ENCODE results near the gene LY6G6F. TPM values are rescaled to one million over a fixed set of nuclear protein-coding genes. Genes with fewer than 3 reads are reported as not detected.

The LY6G6F gene
- total RNA-seq, 4 donors from 2014 or later: not detected

- H3K36me3 ChIP-seq: no peaks in the 10 kb centered on the region
- peaks cover 11 to 40% (median 32%) of the 10 kb centered on the region in 4 donors for H3K4me1 ChIP-seq
- DNase-seq: no peak
- TF ChIP-seq POLR2AphosphoS5 (IDR thresholded peaks at IDR 0.05) (no peak), EP300 (IDR thresholded peaks at IDR 0.05; ENCODE audit: low read depth) (no peak), POLR2A (IDR thresholded peaks at IDR 0.05) (no peak)
- TF ChIP-seq, protein P1, sequence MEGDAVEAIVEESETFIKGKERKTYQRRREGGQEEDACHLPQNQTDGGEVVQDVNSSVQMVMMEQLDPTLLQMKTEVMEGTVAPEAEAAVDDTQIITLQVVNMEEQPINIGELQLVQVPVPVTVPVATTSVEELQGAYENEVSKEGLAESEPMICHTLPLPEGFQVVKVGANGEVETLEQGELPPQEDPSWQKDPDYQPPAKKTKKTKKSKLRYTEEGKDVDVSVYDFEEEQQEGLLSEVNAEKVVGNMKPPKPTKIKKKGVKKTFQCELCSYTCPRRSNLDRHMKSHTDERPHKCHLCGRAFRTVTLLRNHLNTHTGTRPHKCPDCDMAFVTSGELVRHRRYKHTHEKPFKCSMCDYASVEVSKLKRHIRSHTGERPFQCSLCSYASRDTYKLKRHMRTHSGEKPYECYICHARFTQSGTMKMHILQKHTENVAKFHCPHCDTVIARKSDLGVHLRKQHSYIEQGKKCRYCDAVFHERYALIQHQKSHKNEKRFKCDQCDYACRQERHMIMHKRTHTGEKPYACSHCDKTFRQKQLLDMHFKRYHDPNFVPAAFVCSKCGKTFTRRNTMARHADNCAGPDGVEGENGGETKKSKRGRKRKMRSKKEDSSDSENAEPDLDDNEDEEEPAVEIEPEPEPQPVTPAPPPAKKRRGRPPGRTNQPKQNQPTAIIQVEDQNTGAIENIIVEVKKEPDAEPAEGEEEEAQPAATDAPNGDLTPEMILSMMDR (IDR thresholded peaks at IDR 0.05): no peak
- no peak overlapping the region for H3K27ac ChIP-seq
- intact Hi-C loops (cut with DNase I; ENCODE audit: low total_unique reads): no loop called here
- H3K4me3 ChIP-seq: no peak overlapping the region
- H3K27me3 ChIP-seq: no peaks in the 10 kb centered on the region
- in situ Hi-C loops (cut with MboI; ENCODE audit: low pct_ligation_motif_present in 1 of 4, low pct_unique_long_range_greater_than_20kb in 1 of 4, low sequenced_read_pairs in 3 of 4): no loop called here
- no peaks in the 10 kb centered on the region for H3K9me3 ChIP-seq
- WGBS, 2 donors (ENCODE audit: low coverage in 1 of 2): 81 to 93% methylated on average over 2 of the region's 2 CpGs
These were observed 35.1 kb downstream of the LY6G6F start for GRCh38 chr6:31741815-31742214.

DNA sequence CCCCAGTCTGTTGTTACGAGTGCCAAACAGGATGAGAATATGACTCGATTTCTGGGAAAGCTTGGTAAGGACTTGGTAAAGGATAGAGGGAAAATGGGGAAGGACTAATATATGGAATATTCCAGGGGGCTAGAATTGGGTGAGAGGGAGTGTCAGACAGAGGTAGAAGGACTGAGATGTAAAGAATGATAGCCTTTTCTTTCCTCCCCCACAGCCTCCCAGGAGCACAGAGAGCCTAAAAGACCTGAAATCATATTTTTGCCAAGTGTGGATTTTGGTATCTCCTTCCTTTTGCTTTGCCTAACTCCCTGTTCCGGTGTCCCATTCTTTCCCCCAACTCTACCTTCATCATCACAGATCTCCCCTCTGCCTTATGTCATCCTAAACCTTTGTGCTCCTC is 36.2 kb downstream of the LY6G6F start:
- Histone ChIP-seq H3K4me1 (peaks cover 5 to 29% (median 25%) of the 10 kb centered on the region in 4 donors), H3K36me3 (no peaks in the 10 kb centered on the region), H3K27me3 (no peaks in the 10 kb centered on the region), H3K9me3 (no peaks in the 10 kb centered on the region), H3K27ac (no peak overlapping the region), H3K4me3 (no peak overlapping the region)
- TF ChIP-seq, protein P1 (IDR thresholded peaks at IDR 0.05): no peak
- TF ChIP-seq POLR2A (IDR thresholded peaks at IDR 0.05) (no peak), POLR2AphosphoS5 (IDR thresholded peaks at IDR 0.05) (no peak), EP300 (IDR thresholded peaks at IDR 0.05; ENCODE audit: low read depth) (no peak)
- intact Hi-C loops (cut with DNase I; ENCODE audit: low total_unique reads): no loop called here
- DNase-seq: no peak
- in situ Hi-C loops (cut with MboI; ENCODE audit: low pct_ligation_motif_present in 1 of 4, low pct_unique_long_range_greater_than_20kb in 1 of 4, low sequenced_read_pairs in 3 of 4): no loop called here
- WGBS, 2 donors (ENCODE audit: low coverage in 1 of 2): 83 to 94% methylated on average over 3 of the region's 3 CpGs

DNA sequence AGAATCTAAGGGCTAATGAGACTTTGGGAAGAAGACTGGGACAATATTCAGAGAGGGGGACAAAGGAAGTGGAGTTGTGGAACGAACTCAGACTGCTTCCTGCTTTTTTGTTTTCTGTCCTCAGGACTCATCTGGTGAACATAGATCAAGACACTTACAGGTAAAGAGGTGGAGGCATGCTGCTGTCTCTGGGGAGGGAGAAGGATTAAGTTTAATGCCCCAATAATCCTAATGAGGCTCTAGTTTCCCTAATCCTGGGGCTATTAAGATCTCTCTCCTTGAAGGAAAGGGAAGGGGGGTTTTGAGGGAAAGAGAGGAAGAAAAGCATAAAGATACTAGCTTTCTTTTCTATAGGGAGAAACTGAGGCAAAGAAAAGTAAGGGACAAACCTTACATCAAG is 37.8 kb downstream of the LY6G6F start:
- intact Hi-C loops (cut with DNase I; ENCODE audit: low total_unique reads): no loop called here
- no peak overlapping the region for H3K27ac ChIP-seq

DNA sequence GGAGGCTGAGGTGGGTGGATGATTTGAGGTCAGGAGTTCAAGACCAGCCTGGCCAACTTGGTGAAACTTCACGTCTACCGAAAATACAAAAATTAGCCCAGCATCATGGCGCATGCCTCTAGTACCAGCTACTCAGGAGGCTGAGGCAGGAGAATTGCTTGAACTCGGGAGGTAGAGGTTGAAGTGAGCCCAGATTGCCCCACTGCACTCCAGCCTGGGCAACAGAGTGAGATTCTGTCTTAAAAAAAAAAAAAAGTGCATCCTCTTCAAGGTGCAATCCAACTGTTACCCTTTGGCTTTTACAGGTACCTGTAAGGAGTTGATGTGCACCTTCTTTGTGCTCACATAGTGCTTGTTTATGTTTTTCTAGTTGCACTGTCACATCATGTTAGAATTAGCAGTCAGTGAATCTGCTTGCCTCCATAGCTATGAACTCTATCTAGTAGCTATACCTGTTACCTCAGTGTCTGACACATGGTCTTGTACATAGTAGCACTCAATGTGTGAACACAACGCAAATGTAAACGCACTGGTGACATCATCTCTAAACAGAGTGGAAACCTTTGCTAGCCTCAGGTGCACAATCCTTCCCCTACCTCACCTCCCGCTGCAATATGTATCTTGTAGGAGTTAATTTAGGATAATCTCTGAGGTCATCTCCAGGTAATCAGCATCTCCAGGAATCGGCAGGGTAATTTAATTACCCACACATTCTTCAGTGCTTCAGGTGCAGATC is 42.8 kb downstream of the LY6G6F start:
- 80 to 88% methylated on average over 4 to 8 of the region's 8 CpGs for WGBS, 2 donors (ENCODE audit: low coverage in 1 of 2)
- intact Hi-C loops (cut with DNase I; ENCODE audit: low total_unique reads): loop anchor here (1.0 kb wide), 1 partner anchor 29 kb away; no protein-coding TSS in a partner anchor

More for the DNA sequence above, 37.8 kb downstream of the LY6G6F start:
- no peak overlapping the region for H3K4me3 ChIP-seq
- no peaks in the 10 kb centered on the region for H3K27me3 ChIP-seq
- H3K36me3 ChIP-seq: no peaks in the 10 kb centered on the region
- TF ChIP-seq EP300 (IDR thresholded peaks at IDR 0.05; ENCODE audit: low read depth): no peak
- TF ChIP-seq, protein P1 (IDR thresholded peaks at IDR 0.05): no peak
- no peak for TF ChIP-seq POLR2A (IDR thresholded peaks at IDR 0.05)
- TF ChIP-seq POLR2AphosphoS5 (IDR thresholded peaks at IDR 0.05): no peak
- WGBS, 2 donors (ENCODE audit: low coverage in 1 of 2): 44 to 57% methylated on average over 1 of the region's 1 CpG
- no peak for DNase-seq
- in situ Hi-C loops (cut with MboI; ENCODE audit: low pct_ligation_motif_present in 1 of 4, low pct_unique_long_range_greater_than_20kb in 1 of 4, low sequenced_read_pairs in 3 of 4): no loop called here
- H3K9me3 ChIP-seq: no peaks in the 10 kb centered on the region
- peaks cover under 1 to 14% (median 12%) of the 10 kb centered on the region in 4 donors for H3K4me1 ChIP-seq

More for the DNA sequence above, 42.8 kb downstream of the LY6G6F start:
- no peak for TF ChIP-seq POLR2AphosphoS5 (IDR thresholded peaks at IDR 0.05)
- TF ChIP-seq, protein P1 (IDR thresholded peaks at IDR 0.05): no peak
- TF ChIP-seq POLR2A (IDR thresholded peaks at IDR 0.05): no peak
- TF ChIP-seq EP300 (IDR thresholded peaks at IDR 0.05; ENCODE audit: low read depth): no peak
- in situ Hi-C loops (cut with MboI; ENCODE audit: low pct_ligation_motif_present in 1 of 4, low pct_unique_long_range_greater_than_20kb in 1 of 4, low sequenced_read_pairs in 3 of 4): no loop called here
- Histone ChIP-seq H3K27me3 (no peaks in the 10 kb centered on the region), H3K4me3 (no peak overlapping the region), H3K4me1 (peaks cover 0 to 5% (median 0%) of the 10 kb centered on the region in 4 donors), H3K36me3 (no peaks in the 10 kb centered on the region), H3K9me3 (no peaks in the 10 kb centered on the region), H3K27ac (no peak overlapping the region)
- no peak for DNase-seq

Data from transverse colon (tissue), 4 donors.